Measurements from ENCODE around the gene CPLANE2. TPM values are rescaled to one million over a fixed set of nuclear protein-coding genes. Genes with fewer than 3 reads are reported as not detected.

Gene CPLANE2
- total and polyA plus RNA-seq, 7 donors = 2.5 to 7.4 (median 3.7) TPM

GRCh38 chr1:16213013-16213412, 24.0 kb downstream of the CPLANE2 start:
- 51 to 73% methylated on average over 3 of the region's 3 CpGs for WGBS, 2 donors
- Histone ChIP-seq H3K27ac (no peak overlapping the region), H3K4me3 (no peak overlapping the region), H3K27me3 (no peaks in the 10 kb centered on the region), H3K36me3 (no peaks in the 10 kb centered on the region), H3K9me3 (no peaks in the 10 kb centered on the region), H3K4me1 (peaks cover 0 to 19% (median 15%) of the 10 kb centered on the region in 4 donors)
- intact Hi-C loops (cut with DNase I) = no loop called here
- TF ChIP-seq POLR2A (IDR thresholded peaks at IDR 0.05) (no peak), POLR2AphosphoS5 (IDR thresholded peaks at IDR 0.05) (no peak)
- DNase-seq = no peak

GRCh38 chr1:16212251-16212961, 24.6 kb downstream of the CPLANE2 start, which contains the start of gene ARHGEF19:
Gene ARHGEF19, minus strand, starts transcription at chr1:16212652. Its CDS starts 3,598 bp downstream, at chr1:16209054.
- peaks cover 0 to 18% (median 13%) of the 10 kb centered on the region in 4 donors for H3K4me1 ChIP-seq
- no peak within 1 kb of the TSS for H3K4me3 ChIP-seq
- no peak for TF ChIP-seq EP300 (IDR thresholded peaks at IDR 0.05)
- TF ChIP-seq POLR2AphosphoS5 (IDR thresholded peaks at IDR 0.05) = no peak
- no peak for TF ChIP-seq POLR2A (IDR thresholded peaks at IDR 0.05)
- no peak for TF ChIP-seq CTCF (IDR thresholded peaks at IDR 0.05)
- no peak within 1 kb of the TSS for H3K27ac ChIP-seq
- H3K27me3 ChIP-seq = no peaks in the 10 kb centered on the region
- DNase-seq = no peak
- intact Hi-C loops (cut with DNase I) = no loop called here
- no peaks in the 10 kb centered on the region for H3K36me3 ChIP-seq
- WGBS, 2 donors = 10 to 49% methylated on average over 14 of the region's 14 CpGs
- H3K9me3 ChIP-seq = no peaks in the 10 kb centered on the region

GRCh38 chr1:16211824-16212223, 25.2 kb downstream of the CPLANE2 start:
- Histone ChIP-seq H3K4me1 (peaks cover 0 to 20% (median 15%) of the 10 kb centered on the region in 4 donors), H3K27me3 (no peaks in the 10 kb centered on the region), H3K9me3 (no peaks in the 10 kb centered on the region), H3K27ac (no peak overlapping the region), H3K36me3 (no peaks in the 10 kb centered on the region), H3K4me3 (no peak overlapping the region)
- TF ChIP-seq EP300 (IDR thresholded peaks at IDR 0.05) (no peak), CTCF (IDR thresholded peaks at IDR 0.05) (no peak), POLR2AphosphoS5 (IDR thresholded peaks at IDR 0.05) (no peak), POLR2A (IDR thresholded peaks at IDR 0.05) (no peak)
- DNase-seq = no peak
- 43 to 79% methylated on average over 6 of the region's 6 CpGs for WGBS, 2 donors
- intact Hi-C loops (cut with DNase I) = no loop called here

GRCh38 chr1:16210581-16210980, 26.4 kb downstream of the CPLANE2 start:
- intact Hi-C loops (cut with DNase I) = no loop called here
- Histone ChIP-seq H3K4me3 (no peak overlapping the region), H3K27ac (no peak overlapping the region), H3K36me3 (no peaks in the 10 kb centered on the region), H3K4me1 (peaks cover 0 to 19% (median 15%) of the 10 kb centered on the region in 4 donors), H3K9me3 (no peaks in the 10 kb centered on the region), H3K27me3 (no peaks in the 10 kb centered on the region)
- 68 to 83% methylated on average over 4 of the region's 4 CpGs for WGBS, 2 donors
- TF ChIP-seq EP300 (IDR thresholded peaks at IDR 0.05) (no peak), POLR2AphosphoS5 (IDR thresholded peaks at IDR 0.05) (no peak), POLR2A (IDR thresholded peaks at IDR 0.05) (no peak), CTCF (IDR thresholded peaks at IDR 0.05) (no peak)
- no peak for DNase-seq

DNA sequence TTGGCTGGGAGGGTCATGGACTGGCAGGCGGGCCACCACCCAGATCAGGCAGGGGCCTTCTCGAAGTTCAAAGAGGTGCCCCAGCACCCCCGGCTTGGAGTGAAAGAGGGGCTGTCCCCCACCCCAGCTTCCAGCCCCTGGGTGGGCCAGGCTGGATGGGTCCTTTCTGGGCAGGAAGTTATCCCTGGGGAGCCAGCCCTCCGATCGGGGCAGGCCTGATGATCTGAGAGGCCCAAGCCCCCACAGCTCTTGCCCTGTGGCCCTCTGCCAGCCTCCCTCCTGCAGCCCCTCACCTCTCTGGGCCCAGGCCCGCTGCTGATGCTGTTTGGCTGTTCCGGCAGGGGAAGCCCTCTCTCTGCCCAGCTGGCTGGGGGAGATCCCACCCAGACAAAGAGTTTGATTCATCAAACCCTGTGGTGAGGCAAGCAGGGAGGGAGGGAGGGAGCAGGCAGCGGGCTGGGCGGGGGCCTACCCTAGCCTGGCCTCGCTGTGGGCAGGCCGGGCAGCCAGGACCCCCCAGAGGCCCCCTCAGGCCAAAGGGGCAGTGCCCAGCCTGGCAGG, 27.1 kb downstream of the CPLANE2 start:
- no peak for TF ChIP-seq CTCF (IDR thresholded peaks at IDR 0.05)
- TF ChIP-seq POLR2AphosphoS5 (IDR thresholded peaks at IDR 0.05) = no peak
- WGBS, 2 donors = 59 to 73% methylated on average over 11 of the region's 11 CpGs
- peaks cover 0 to 20% (median 16%) of the 10 kb centered on the region in 4 donors for H3K4me1 ChIP-seq
- no peaks in the 10 kb centered on the region for H3K9me3 ChIP-seq
- intact Hi-C loops (cut with DNase I) = loop anchor here (5.0 to 10.0 kb wide), 2 partner anchors 155 to 232 kb away; partner anchors contain the start of genes NECAP2 and SZRD1
- H3K27me3 ChIP-seq = no peaks in the 10 kb centered on the region
- no peak overlapping the region for H3K4me3 ChIP-seq
- peak overlapping the region in 2 of 4 donors; percentile 5 to 10 for H3K27ac ChIP-seq
- H3K36me3 ChIP-seq = no peaks in the 10 kb centered on the region
- no peak for DNase-seq

All from sigmoid colon (tissue), 7 donors.